Calu3 (cell line): ENCODE results near the gene PDGFRA. TPM values are rescaled to one million over a fixed set of nuclear protein-coding genes. Genes with fewer than 3 reads are reported as not detected.

Experiments used
- BruUV-seq: library from RNA; stranded (reverse); fragments of 400-500 nt; replicated peaks from 2 replicates; lab custom pipeline; 2021; lab: Mats Ljungman, UMichigan
- CTCF ChIA-PET: fragments of 300-600 bp; sonication (Branson Sonifier 250); formaldehyde crosslinking; loops from one replicate; lab custom pipeline; 2022; ENCODE audit warnings: antibody characterized with exemption; lab: Charles Lee
- DNase-seq: peaks from one replicate; pipeline ENCODE4 v3.0.0; 2022
- H3K27ac Mint-ChIP-seq: one replicate; pipeline ENCODE4 v1.8.0; 2022; ENCODE audit warnings: mixed read lengths; ENCODE audit not compliant: unreplicated experiment
- H3K27me3 Mint-ChIP-seq: one replicate; pipeline ENCODE4 v1.8.0; 2022; ENCODE audit warnings: mixed read lengths; ENCODE audit not compliant: unreplicated experiment
- H3K36me3 Mint-ChIP-seq: one replicate; pipeline ENCODE4 v1.8.0; 2022; ENCODE audit warnings: mild to moderate bottlenecking, moderate library complexity, mixed read lengths; ENCODE audit not compliant: insufficient read depth, unreplicated experiment
- H3K4me1 Mint-ChIP-seq: one replicate; pipeline ENCODE4 v1.8.0; 2022; ENCODE audit warnings: mild to moderate bottlenecking, low read depth, mixed read lengths; ENCODE audit not compliant: unreplicated experiment
- H3K4me3 Mint-ChIP-seq: one replicate; pipeline ENCODE4 v1.8.0; 2022; ENCODE audit warnings: mild to moderate bottlenecking, low read depth, moderate library complexity, mixed read lengths; ENCODE audit not compliant: unreplicated experiment
- H3K9me3 Mint-ChIP-seq: one replicate; pipeline ENCODE4 v1.8.0; 2022; ENCODE audit warnings: low read depth, mixed read lengths; ENCODE audit not compliant: unreplicated experiment
- intact Hi-C: fragments of 100-400 bp; cut with micrococcal nuclease; formaldehyde crosslinking; loops from one replicate; pipeline ENCODE4 v1.10.0; 2022; ENCODE audit not compliant: unreplicated experiment
- total RNA-seq: library from RNA; stranded (reverse); gene quantifications from 2 replicates; pipeline ENCODE4 v1.2.3, GENCODE V29; 2022
- TF ChIP-seq, protein P1 (sequence below): fragments of 200-600 bp; IDR thresholded peaks from one replicate; pipeline ENCODE4 v1.8.0; 2022; ENCODE audit warnings: antibody characterized with exemption; ENCODE audit not compliant: unreplicated experiment

The PDGFRA gene
- total RNA-seq, 1 experiment from 2014 or later: not detected

DNA sequence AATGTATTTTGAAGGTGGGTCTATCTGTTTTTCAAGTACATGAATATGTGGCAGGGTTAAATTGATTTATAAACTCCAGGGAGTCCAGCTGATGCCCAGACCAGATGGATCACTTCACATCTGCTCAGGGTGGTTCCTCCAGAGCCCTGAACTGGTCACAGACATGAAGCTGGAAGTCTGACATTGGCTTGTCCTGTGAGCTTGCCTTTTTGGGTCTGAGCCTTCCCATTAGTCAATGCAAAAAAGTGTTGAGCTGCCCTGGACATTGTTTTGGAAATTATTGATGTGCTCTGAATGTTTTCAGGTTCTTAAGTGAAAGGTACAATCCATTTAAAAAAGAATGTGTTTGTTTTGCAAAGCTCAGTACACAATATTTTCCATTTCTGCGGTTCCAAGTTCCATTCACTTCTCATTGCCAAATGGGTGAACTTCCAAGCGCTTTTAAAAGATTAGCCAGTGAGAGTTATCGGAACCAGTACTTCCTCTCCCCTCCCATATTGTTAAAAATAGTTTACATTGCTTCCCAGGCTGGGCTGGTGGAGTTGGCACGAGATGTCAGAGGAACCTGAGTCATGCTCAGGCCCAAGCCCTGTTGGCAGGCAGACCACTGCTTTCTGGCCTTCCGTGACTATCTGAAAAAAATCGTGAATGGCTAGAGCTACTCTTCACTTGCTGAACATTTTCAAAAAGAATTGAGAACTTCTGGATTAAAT is 52.1 kb downstream of the PDGFRA start:
- Mint-ChIP-seq H3K4me3 (no peak overlapping the region), H3K36me3 (no peaks in the 10 kb centered on the region), H3K9me3 (peaks cover 8% of the 10 kb centered on the region), H3K27me3 (no peaks in the 10 kb centered on the region), H3K27ac (no peak overlapping the region), H3K4me1 (peaks cover 9% of the 10 kb centered on the region)
- peak; percentile 49 for DNase-seq
- TF ChIP-seq, protein P1, sequence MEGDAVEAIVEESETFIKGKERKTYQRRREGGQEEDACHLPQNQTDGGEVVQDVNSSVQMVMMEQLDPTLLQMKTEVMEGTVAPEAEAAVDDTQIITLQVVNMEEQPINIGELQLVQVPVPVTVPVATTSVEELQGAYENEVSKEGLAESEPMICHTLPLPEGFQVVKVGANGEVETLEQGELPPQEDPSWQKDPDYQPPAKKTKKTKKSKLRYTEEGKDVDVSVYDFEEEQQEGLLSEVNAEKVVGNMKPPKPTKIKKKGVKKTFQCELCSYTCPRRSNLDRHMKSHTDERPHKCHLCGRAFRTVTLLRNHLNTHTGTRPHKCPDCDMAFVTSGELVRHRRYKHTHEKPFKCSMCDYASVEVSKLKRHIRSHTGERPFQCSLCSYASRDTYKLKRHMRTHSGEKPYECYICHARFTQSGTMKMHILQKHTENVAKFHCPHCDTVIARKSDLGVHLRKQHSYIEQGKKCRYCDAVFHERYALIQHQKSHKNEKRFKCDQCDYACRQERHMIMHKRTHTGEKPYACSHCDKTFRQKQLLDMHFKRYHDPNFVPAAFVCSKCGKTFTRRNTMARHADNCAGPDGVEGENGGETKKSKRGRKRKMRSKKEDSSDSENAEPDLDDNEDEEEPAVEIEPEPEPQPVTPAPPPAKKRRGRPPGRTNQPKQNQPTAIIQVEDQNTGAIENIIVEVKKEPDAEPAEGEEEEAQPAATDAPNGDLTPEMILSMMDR: no peak
- intact Hi-C loops: no loop called here
- BruUV-seq: no TSS peak
- CTCF ChIA-PET: interaction anchor here (0.5 kb wide), 1 partner anchor 843 kb away, joined by 3 read pairs; no protein-coding TSS in a partner anchor

- Mint-ChIP-seq H3K4me1 (peaks cover 9% of the 10 kb centered on the region), H3K4me3 (no peak overlapping the region), H3K27me3 (no peaks in the 10 kb centered on the region), H3K36me3 (no peaks in the 10 kb centered on the region), H3K9me3 (peaks cover 8% of the 10 kb centered on the region), H3K27ac (no peak overlapping the region)
- TF ChIP-seq, protein P1: no peak
- BruUV-seq: no TSS peak
- CTCF ChIA-PET: no interaction called here
- intact Hi-C loops: no loop called here
- no peak for DNase-seq
Observed at GRCh38 chr4:54282837-54283236, 53.7 kb downstream of the PDGFRA start.

DNA sequence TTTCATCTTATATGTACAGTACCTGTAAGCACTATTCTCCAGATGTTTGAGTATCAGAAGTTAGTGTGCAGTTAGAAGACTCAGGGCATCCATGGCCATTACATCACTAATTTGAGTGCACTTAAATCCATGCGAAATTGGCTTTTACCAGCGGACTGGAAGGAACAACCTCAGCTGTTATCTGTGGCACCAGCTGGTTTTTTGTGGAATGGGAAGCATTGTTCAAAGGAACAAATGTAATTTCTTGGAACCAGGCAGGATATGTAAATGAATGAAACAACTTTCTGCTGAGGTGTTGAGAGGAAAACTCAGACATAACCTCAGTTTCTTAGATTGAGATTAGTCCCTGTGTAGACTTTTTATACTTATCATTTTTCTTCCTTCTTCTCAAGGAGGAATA is 60.2 kb downstream of the PDGFRA start:
- CTCF ChIA-PET: no interaction called here
- H3K4me1 Mint-ChIP-seq: no peaks in the 10 kb centered on the region
- intact Hi-C loops: no loop called here
- no peaks in the 10 kb centered on the region for H3K36me3 Mint-ChIP-seq
- H3K27me3 Mint-ChIP-seq: peaks cover 23% of the 10 kb centered on the region
- no peak overlapping the region for H3K27ac Mint-ChIP-seq
- no TSS peak for BruUV-seq
- H3K4me3 Mint-ChIP-seq: no peak overlapping the region
- peaks cover under 1% of the 10 kb centered on the region for H3K9me3 Mint-ChIP-seq
- no peak for DNase-seq
- TF ChIP-seq, protein P1: no peak

- peaks cover 23% of the 10 kb centered on the region for H3K27me3 Mint-ChIP-seq
- intact Hi-C loops: no loop called here
- H3K9me3 Mint-ChIP-seq: no peaks in the 10 kb centered on the region
- no TSS peak for BruUV-seq
- no peaks in the 10 kb centered on the region for H3K4me1 Mint-ChIP-seq
- CTCF ChIA-PET: no interaction called here
- no peak for DNase-seq
- H3K36me3 Mint-ChIP-seq: no peaks in the 10 kb centered on the region
- TF ChIP-seq, protein P1: no peak
- no peak overlapping the region for H3K4me3 Mint-ChIP-seq
- no peak overlapping the region for H3K27ac Mint-ChIP-seq
Observed at GRCh38 chr4:54290980-54291379, 61.9 kb downstream of the PDGFRA start.
